Adrenal gland (tissue), 5 donors: Measurements from ENCODE around the gene SLC34A3.

ENCODE experiments used
- POLR2A ChIP-seq, 2 donors: fragments of 450-650 bp; IDR thresholded peaks; one replicate each; pipeline ENCODE4 v1.6.1; 2017; ENCODE audit warnings: antibody characterized with exemption in 2 of 2, mild to moderate bottlenecking in 2 of 2, moderate library complexity in 1 of 2
- TF ChIP-seq, protein P1 (sequence below), 6 experiments: fragments of 450-650 bp in 4 of 6; fragments of 200-600 bp in 2 of 6; sonication (generic) in 1 of 6; IDR thresholded peaks; 1 replicate in 5 of 6; 2 replicates in 1 of 6; pipeline versions ENCODE4 v1.5.1 to v1.8.0; 2016 to 2021; ENCODE audit warnings: antibody characterized with exemption in 6 of 6, mild to moderate bottlenecking in 2 of 6, moderate library complexity in 1 of 6
- donor health status: DM: no; HTN: no; CAD: no.

DNA sequence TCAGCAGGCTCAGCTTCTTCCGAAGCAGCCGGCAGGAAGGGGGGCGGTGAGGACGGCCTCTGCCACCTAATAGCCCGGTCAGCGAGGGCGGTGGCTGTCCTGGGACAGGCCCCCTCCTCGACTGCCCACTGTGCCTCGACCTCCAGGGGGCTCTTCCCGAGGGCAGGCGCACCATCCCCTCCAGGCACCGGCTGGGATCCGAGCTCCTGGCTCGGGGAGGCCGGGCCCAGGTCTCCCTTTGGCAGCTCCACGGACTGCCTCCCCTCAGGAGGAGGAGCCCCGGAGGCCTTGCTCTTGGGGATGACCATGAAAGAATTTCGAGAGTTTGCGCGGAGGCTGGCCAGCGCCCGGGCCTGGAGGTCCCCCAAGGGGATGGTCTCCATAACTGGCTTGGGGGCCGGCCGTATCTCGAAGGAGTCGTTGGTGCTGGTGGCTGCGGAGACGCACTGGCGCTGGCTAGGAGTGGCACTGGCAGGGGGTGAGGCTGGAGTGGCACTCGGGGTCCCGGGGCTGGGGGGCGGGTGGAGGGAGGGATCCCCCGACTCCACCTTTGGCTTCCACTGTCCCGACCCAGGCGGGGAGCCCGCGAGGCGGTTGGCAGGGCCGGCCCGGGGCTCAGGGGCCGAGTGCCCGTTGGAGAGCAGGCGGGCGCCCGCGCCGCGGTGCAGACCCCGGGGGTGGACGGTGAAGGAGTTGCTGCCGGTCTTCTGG is 31.1 kb upstream of the SLC34A3 start:
- TF ChIP-seq, protein P1, sequence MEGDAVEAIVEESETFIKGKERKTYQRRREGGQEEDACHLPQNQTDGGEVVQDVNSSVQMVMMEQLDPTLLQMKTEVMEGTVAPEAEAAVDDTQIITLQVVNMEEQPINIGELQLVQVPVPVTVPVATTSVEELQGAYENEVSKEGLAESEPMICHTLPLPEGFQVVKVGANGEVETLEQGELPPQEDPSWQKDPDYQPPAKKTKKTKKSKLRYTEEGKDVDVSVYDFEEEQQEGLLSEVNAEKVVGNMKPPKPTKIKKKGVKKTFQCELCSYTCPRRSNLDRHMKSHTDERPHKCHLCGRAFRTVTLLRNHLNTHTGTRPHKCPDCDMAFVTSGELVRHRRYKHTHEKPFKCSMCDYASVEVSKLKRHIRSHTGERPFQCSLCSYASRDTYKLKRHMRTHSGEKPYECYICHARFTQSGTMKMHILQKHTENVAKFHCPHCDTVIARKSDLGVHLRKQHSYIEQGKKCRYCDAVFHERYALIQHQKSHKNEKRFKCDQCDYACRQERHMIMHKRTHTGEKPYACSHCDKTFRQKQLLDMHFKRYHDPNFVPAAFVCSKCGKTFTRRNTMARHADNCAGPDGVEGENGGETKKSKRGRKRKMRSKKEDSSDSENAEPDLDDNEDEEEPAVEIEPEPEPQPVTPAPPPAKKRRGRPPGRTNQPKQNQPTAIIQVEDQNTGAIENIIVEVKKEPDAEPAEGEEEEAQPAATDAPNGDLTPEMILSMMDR (IDR thresholded peaks at IDR 0.05): no peak
- TF ChIP-seq POLR2A (IDR thresholded peaks at IDR 0.05): no peak
